ENCODE results near the gene DICER1. TPM values are rescaled to one million over a fixed set of nuclear protein-coding genes. Genes with fewer than 3 reads are reported as not detected.

The DICER1 gene
- total RNA-seq, 2 donors from 2014 or later = 49.3 to 53.7 TPM

DNA sequence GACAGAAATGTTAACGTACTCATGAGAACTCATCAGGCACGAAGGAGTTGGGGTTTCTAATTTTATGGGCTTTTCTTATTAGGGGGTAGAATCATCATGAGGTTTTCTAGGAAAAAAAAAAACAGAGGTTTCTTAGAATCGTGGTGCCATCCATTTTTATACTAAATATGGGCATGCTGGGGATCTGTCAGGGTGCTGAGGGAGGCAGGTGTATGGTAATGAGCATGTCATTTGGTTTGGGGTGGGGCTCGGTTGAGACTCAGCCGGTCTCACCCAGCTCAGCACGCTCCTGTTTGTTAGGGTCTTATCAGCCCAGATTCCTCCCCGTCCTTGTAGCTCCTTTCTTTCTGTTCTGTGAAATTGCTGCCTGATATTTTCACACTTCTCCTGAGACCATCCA lies 98.2 kb downstream of the DICER1 start:
- intact Hi-C loops (cut with DNase I) = no loop called here
- no peaks in the 10 kb centered on the region for H3K36me3 ChIP-seq
- H3K9me3 ChIP-seq = no peaks in the 10 kb centered on the region
- no peak overlapping the region for H3K9ac ChIP-seq (ENCODE audit: low read depth in 2 of 2, low read length in 2 of 2)
- no peak overlapping the region for H3K27ac ChIP-seq
- H3K27me3 ChIP-seq = no peaks in the 10 kb centered on the region
- H3K4me1 ChIP-seq = no peaks in the 10 kb centered on the region
- no peak for DNase-seq
- TF ChIP-seq, protein P1, sequence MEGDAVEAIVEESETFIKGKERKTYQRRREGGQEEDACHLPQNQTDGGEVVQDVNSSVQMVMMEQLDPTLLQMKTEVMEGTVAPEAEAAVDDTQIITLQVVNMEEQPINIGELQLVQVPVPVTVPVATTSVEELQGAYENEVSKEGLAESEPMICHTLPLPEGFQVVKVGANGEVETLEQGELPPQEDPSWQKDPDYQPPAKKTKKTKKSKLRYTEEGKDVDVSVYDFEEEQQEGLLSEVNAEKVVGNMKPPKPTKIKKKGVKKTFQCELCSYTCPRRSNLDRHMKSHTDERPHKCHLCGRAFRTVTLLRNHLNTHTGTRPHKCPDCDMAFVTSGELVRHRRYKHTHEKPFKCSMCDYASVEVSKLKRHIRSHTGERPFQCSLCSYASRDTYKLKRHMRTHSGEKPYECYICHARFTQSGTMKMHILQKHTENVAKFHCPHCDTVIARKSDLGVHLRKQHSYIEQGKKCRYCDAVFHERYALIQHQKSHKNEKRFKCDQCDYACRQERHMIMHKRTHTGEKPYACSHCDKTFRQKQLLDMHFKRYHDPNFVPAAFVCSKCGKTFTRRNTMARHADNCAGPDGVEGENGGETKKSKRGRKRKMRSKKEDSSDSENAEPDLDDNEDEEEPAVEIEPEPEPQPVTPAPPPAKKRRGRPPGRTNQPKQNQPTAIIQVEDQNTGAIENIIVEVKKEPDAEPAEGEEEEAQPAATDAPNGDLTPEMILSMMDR (IDR thresholded peaks at IDR 0.05) = no peak
- H3K4me3 ChIP-seq = no peak overlapping the region

- Histone ChIP-seq H3K4me1 (no peaks in the 10 kb centered on the region), H3K9me3 (no peaks in the 10 kb centered on the region), H3K4me3 (no peak overlapping the region), H3K9ac (ENCODE audit: low read depth in 2 of 2, low read length in 2 of 2) (no peak overlapping the region), H3K27ac (no peak overlapping the region), H3K27me3 (no peaks in the 10 kb centered on the region), H3K36me3 (no peaks in the 10 kb centered on the region)
- intact Hi-C loops (cut with DNase I) = no loop called here
- no peak for DNase-seq
- TF ChIP-seq, protein P1 (IDR thresholded peaks at IDR 0.05) = no peak
Observed at GRCh38 chr14:95058491-95058890, 98.8 kb downstream of the DICER1 start.

GRCh38 chr14:95057851-95058250 lies 99.5 kb downstream of the DICER1 start:
- no peak overlapping the region for H3K27ac ChIP-seq
- H3K36me3 ChIP-seq = no peaks in the 10 kb centered on the region
- H3K4me1 ChIP-seq = no peaks in the 10 kb centered on the region
- DNase-seq = no peak
- no peak overlapping the region for H3K4me3 ChIP-seq
- no peaks in the 10 kb centered on the region for H3K9me3 ChIP-seq
- TF ChIP-seq, protein P1 (IDR thresholded peaks at IDR 0.05) = no peak
- no peaks in the 10 kb centered on the region for H3K27me3 ChIP-seq
- intact Hi-C loops (cut with DNase I) = no loop called here
- H3K9ac ChIP-seq (ENCODE audit: low read depth in 2 of 2, low read length in 2 of 2) = no peak overlapping the region

GRCh38 chr14:95057147-95057546 lies 100.2 kb downstream of the DICER1 start:
- no peaks in the 10 kb centered on the region for H3K4me1 ChIP-seq
- H3K27me3 ChIP-seq = no peaks in the 10 kb centered on the region
- TF ChIP-seq, protein P1 (IDR thresholded peaks at IDR 0.05) = no peak
- no peak overlapping the region for H3K4me3 ChIP-seq
- no peak overlapping the region for H3K27ac ChIP-seq
- H3K36me3 ChIP-seq = no peaks in the 10 kb centered on the region
- no peaks in the 10 kb centered on the region for H3K9me3 ChIP-seq
- DNase-seq = no peak
- intact Hi-C loops (cut with DNase I) = no loop called here
- no peak overlapping the region for H3K9ac ChIP-seq (ENCODE audit: low read depth in 2 of 2, low read length in 2 of 2)

DNA sequence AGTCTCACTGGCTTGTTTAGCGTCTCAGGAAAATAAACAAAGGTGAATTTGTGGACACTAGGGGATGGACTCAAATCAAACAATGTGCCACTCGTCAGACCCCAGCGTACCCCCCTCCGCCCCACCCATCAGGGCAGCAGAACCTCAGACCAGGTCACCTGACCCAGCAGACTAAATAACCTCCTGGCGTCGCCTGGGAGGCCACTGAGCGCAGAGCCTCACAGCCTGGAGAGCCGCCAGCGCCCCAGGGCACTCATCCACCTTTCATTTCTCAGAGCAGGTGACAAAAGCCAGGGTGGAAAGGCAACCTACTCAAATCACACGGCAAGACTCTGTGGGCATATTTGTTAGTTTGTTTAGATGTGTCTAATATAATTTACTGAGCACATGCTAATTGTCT lies 100.9 kb downstream of the DICER1 start:
- H3K9me3 ChIP-seq = no peaks in the 10 kb centered on the region
- no peak for DNase-seq

More for the DNA sequence above, 100.9 kb downstream of the DICER1 start:
- Histone ChIP-seq H3K9ac (ENCODE audit: low read depth in 2 of 2, low read length in 2 of 2) (no peak overlapping the region), H3K36me3 (no peaks in the 10 kb centered on the region), H3K27me3 (no peaks in the 10 kb centered on the region), H3K27ac (no peak overlapping the region), H3K4me1 (no peaks in the 10 kb centered on the region), H3K4me3 (no peak overlapping the region)
- intact Hi-C loops (cut with DNase I) = no loop called here
- TF ChIP-seq, protein P1 (IDR thresholded peaks at IDR 0.05) = no peak

Measured in colonic mucosa (tissue), 4 donors.